Measurements from ENCODE around the gene PAK5.

Gene PAK5

DNA sequence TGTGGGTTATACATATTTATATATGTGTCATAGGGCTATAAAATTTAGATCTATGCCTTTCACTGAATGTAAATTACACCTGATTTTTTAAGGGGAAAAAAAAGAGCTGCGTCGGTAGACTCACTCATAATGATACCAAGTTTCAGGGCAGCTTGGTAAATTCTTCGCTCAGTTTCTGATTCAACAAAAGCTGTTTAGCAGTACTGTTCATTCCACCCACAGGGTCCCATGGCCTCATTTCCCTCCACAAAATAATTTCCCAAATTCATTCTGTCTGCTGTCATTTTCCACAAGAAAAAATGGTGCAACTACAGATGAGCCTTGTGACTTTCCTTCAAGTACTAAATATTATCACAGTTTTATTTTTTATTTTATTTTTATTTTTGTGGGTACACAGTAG lies 63.7 kb downstream of the PAK5 start:
- no peak for DNase-seq

- no peak for DNase-seq
Observed at GRCh38 chr20:9769954-9770353, 68.9 kb downstream of the PAK5 start.

DNA sequence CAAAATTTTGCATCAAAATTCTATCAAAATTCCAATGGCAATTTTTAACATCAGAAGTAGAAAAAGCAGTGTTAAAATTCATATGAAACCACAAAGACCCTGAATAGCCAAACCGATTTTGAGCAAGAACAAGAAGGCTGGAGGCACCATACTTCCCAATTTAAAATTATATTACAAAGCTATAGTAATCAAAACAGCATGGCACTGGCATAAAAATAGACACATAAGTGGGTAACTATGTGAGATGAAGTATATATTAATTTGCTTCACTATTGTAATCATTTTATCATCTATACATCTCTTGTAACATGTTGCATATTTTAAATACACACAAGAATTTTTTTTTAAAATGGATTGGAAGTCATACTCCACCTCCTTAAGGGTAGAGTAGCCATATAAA lies 77.4 kb downstream of the PAK5 start:
- no peak for DNase-seq

DNA sequence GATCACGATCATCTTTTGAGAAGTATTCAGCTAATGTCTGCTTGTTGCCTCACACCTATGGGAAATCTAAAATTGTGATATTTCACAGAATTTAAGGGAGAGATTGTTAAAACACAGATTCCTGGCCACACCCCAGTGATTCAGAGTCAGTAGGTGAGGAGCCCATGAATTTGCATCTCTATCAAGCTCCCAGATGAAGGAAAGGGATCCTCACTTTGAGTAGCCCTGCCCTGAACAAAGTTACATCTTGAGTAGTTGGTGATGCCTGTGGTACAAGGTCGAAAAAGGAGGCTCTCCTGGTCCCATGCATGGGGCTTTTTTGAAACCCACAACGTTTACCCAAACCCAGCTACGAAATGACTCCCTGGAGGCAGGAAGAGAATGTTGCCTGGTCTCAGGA lies 79.5 kb downstream of the PAK5 start:
- DNase-seq: no peak

DNA sequence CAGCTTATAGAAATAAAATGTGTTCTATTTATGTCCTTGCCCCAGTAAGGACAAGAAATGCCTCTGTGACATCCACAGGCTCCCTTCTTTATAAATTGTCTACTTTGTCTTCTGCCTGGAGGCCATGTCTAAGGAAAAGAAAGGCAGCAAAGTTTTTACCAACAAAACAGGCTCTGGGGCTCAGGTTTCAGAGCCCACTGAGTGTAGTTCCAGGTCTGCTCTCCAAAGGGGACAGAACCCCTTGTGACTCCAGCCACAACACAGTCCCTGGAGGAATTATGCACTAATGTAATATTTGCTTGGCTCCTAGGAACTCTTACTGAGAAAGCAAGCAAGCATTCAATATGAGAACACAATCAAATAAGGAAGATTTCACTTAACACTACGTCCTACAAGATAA lies 80.1 kb downstream of the PAK5 start:
- no peak for DNase-seq

GRCh38 chr20:9756660-9757059 lies 82.2 kb downstream of the PAK5 start:
- DNase-seq: no peak

- DNase-seq: no peak
Observed at GRCh38 chr20:9755301-9755700, 83.6 kb downstream of the PAK5 start.

GRCh38 chr20:9744551-9744950 lies 94.3 kb downstream of the PAK5 start:
- DNase-seq: no peak

DNA sequence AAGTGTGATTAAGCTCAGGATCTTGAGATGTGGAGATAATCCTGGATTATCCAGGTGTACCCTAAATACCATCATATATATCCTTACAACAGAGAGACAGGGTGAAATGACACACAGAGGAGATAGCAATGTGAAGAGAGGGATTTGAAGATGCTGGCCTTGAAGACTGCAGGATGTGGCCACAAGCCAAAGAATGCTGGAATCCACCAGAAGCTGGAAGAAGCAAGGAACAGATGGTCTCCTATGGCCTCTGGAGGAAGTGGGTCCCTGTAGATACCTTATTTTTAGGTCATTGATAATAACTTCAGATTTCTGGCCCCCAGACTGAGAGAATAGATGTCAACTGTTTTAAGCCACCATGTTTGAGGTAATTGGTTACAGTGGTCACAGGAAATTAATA lies 95.0 kb downstream of the PAK5 start:
- no peak for DNase-seq

- DNase-seq: no peak
Observed at GRCh38 chr20:9742821-9743220, 96.1 kb downstream of the PAK5 start.

- DNase-seq: no peak
Observed at GRCh38 chr20:9741996-9742395, 96.9 kb downstream of the PAK5 start.

DNA sequence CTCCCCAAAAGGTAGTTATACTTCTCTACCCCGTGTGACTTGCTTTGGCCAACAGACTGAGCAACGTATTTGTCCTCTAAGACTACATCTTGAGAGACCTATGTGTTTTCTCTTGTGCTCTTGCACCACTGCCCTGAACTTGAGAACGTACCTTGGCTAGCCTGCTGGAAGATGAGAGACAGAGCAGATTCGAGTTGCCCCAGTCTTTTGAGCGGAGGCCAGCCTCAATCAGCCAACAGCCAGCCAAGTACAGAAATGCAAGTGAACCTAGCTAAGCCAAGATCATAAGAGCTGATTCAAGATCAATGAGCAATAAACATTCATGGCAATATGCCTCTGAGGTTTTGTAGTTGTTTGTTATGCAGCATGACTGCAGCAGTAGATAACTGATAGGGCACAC lies 98.4 kb downstream of the PAK5 start:
- DNase-seq: no peak

- no peak for DNase-seq
Observed at GRCh38 chr20:9739991-9740390, 98.9 kb downstream of the PAK5 start.

DNA sequence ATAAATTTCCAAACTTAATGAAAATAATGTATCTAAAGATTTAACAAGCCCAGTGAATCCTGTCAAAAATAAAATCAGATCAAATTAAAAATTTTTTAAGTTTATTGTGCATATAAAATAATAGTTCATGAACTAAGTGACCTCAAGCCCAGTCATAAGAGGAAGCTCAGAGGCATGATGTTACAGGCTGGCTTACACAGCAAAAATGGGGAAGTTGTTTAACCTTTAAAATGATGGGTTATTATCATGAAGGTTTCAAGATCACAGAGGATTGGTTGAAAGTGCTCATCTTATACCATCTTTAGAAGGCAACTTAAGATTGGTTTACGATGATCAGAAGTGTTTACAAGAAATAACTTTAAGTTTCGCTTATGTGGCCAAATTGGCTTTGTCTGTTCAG lies 102.5 kb downstream of the PAK5 start:
- DNase-seq: no peak

- no peak for DNase-seq
Observed at GRCh38 chr20:9723501-9724202, 115.2 kb downstream of the PAK5 start.

GRCh38 chr20:9711872-9712271 lies 127.0 kb downstream of the PAK5 start:
- DNase-seq: no peak

DNA sequence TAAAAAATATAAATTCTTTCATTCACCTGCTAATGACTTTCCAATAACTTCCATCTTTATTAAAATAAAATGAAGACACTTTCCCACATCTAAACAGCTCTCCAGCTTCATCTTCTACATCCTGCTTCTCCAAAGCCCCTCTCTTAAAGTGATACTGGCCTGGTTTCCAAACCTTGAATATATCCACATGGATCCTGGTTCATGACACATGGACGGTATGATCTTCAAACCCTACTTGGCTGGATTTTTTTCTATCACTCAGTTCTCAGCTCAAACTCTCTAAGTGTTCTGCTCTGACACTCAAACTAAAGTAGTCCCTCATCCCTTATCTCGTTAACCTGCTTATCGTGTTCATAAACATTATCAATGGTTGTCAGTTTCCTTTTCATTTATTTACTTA lies 128.2 kb downstream of the PAK5 start:
- no peak for DNase-seq

DNA sequence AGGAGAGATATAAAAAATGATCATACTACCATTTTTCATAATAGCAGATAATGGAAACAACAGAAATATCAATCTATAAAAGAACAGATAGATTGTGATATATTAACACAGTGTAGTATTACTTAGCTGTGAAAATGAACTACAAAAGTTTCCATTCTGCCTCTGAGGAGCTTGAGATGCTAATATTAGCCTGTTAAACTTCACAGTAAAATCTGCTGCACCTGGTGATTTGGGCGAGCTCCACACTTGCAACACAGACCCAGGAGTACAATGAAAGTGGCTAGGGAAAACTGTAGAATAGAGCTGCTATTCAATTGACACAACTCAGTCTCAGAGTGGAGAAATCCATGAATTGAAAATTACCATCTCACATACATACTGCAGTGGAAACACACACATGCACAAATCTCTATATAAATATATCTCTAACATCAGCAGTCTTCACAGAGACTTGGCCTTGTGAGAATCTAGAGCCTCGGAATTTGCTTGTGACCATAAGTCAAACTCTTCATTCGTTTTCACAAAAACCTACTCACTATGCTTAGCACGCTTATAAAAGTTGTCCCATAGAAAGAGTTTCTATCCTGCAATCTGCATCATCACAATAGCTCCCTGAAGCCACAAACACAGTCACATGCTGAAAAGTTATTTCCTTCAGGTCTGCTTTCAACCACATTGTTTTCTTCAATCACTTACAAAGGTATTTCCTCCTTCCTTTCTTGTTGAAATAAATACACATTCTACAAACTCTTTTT lies 133.0 kb downstream of the PAK5 start:
- no peak for DNase-seq

- DNase-seq: no peak
Observed at GRCh38 chr20:9699181-9699580, 139.7 kb downstream of the PAK5 start.

DNA sequence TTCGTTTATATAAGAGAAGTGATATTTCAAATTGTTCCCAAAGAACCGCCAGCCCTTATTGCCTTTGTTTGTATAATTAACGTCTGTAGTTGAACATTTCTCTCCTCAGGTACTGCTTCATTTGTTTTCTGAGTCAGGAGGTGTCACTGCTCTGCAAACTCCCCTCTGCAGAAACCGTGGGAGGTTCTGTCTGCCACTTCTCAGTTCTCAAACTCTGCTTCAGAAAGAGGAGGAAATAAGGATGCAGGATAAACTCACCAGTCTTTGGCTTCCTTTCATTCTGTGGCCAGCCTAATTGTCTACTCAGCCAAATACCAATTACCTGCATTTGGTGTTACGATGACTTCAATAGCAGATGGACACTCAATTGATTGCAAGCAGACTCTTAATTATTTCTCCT lies 149.8 kb downstream of the PAK5 start:
- DNase-seq: no peak

- no peak for DNase-seq
Observed at GRCh38 chr20:9686866-9687265, 152.0 kb downstream of the PAK5 start.

GRCh38 chr20:9686455-9686854 lies 152.4 kb downstream of the PAK5 start:
- no peak for DNase-seq

- DNase-seq: no peak
Observed at GRCh38 chr20:9686001-9686400, 152.9 kb downstream of the PAK5 start.

GRCh38 chr20:9685011-9685410 lies 153.9 kb downstream of the PAK5 start:
- no peak for DNase-seq

DNA sequence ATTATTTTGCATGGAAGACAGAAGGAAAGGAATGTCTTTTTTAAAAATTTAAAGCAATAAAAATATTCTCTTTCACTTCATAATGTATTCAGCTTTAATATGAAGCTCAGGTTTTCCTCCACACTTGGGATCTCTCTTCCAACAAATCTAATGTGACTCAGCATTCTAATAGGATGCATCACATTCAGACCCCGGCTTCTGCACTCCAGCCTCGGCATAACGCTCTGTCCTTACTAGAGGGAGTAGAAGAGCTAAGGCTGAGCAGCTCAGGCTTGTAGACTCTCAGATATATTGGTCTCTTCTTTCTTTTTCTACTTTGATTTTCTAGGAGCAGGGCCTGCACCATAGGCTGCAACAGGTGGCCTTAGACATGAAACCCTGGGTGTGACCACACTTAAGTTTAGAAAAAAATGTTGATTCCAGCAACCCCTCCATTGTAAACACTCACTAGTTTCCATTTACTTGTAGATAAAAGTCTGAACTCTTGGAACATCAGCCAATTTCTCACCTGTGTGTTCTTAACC lies 161.7 kb downstream of the PAK5 start:
- DNase-seq: no peak

All from KG1 (cell line).